HEK293 (cell line): Measurements from ENCODE around the gene PTPRG.

Experiments
- BCL6B ChIP-seq: fragments of 450-650 bp; formaldehyde crosslinking; IDR thresholded peaks from 2 replicates; pipeline ENCODE4 v1.5.1; 2017; ENCODE audit warnings: missing biosample characterization, missing genetic modification characterization
- CTCF ChIP-seq: fragments of 450-650 bp; formaldehyde crosslinking; IDR thresholded peaks from 2 replicates; pipeline ENCODE4 v1.5.1; 2016; ENCODE audit warnings: missing biosample characterization, missing genetic modification characterization
- FEZF1 ChIP-seq: fragments of 450-650 bp; formaldehyde crosslinking; IDR thresholded peaks from 2 replicates; pipeline ENCODE4 v1.5.1; 2016; ENCODE audit warnings: missing biosample characterization, missing genetic modification characterization
- GLIS2 ChIP-seq: fragments of 450-650 bp; formaldehyde crosslinking; IDR thresholded peaks from 2 replicates; pipeline ENCODE4 v1.5.1; 2016; ENCODE audit warnings: missing biosample characterization, missing genetic modification characterization
- HIC1 ChIP-seq: fragments of 450-650 bp; formaldehyde crosslinking; IDR thresholded peaks from 2 replicates; pipeline ENCODE4 v1.5.1; 2016; ENCODE audit warnings: missing biosample characterization, missing genetic modification characterization
- KLF10 ChIP-seq: fragments of 450-650 bp; IDR thresholded peaks from 2 replicates; pipeline ENCODE4 v1.5.1; 2018; ENCODE audit warnings: missing biosample characterization, mild to moderate bottlenecking, missing genetic modification characterization
- PATZ1 ChIP-seq: fragments of 450-650 bp; formaldehyde crosslinking; IDR thresholded peaks from 2 replicates; pipeline ENCODE4 v1.5.1; 2016; ENCODE audit warnings: missing biosample characterization, missing genetic modification characterization
- SP2 ChIP-seq: fragments of 450-650 bp; formaldehyde crosslinking; IDR thresholded peaks from 2 replicates; pipeline ENCODE4 v1.5.1; 2016; ENCODE audit warnings: missing biosample characterization, missing genetic modification characterization
- SP3 ChIP-seq: fragments of 450-650 bp; formaldehyde crosslinking; IDR thresholded peaks from 2 replicates; pipeline ENCODE4 v1.5.1; 2016; ENCODE audit warnings: missing biosample characterization, missing genetic modification characterization
- TCF7L2 ChIP-seq: IDR thresholded peaks from 2 replicates; pipeline ENCODE4 v1.6.1; 2011; ENCODE audit warnings: low read depth, mild to moderate bottlenecking, inconsistent platforms, low read length, moderate library complexity, borderline replicate concordance
- ZBTB10 ChIP-seq: fragments of 450-650 bp; formaldehyde crosslinking; IDR thresholded peaks from 2 replicates; pipeline ENCODE4 v1.5.1; 2016; ENCODE audit warnings: missing biosample characterization, missing genetic modification characterization
- ZBTB7A ChIP-seq: fragments of 450-650 bp; formaldehyde crosslinking; IDR thresholded peaks from 2 replicates; pipeline ENCODE4 v1.5.1; 2016; ENCODE audit warnings: low read depth, missing biosample characterization, missing genetic modification characterization
- ZFP3 ChIP-seq: fragments of 450-650 bp; formaldehyde crosslinking; IDR thresholded peaks from 2 replicates; pipeline ENCODE4 v1.5.1; 2016; ENCODE audit warnings: low read depth, missing biosample characterization, missing genetic modification characterization
- ZFP37 ChIP-seq: fragments of 450-650 bp; formaldehyde crosslinking; IDR thresholded peaks from 2 replicates; pipeline ENCODE4 v1.5.1; 2016; ENCODE audit warnings: missing biosample characterization, missing genetic modification characterization
- ZFP69B ChIP-seq: fragments of 450-650 bp; formaldehyde crosslinking; IDR thresholded peaks from 2 replicates; pipeline ENCODE4 v1.5.1; 2016; ENCODE audit warnings: missing biosample characterization, missing genetic modification characterization
- ZNF16 ChIP-seq: fragments of 450-650 bp; formaldehyde crosslinking; IDR thresholded peaks from 2 replicates; pipeline ENCODE4 v1.5.1; 2016; ENCODE audit warnings: low read depth, missing biosample characterization, missing genetic modification characterization
- ZNF169 ChIP-seq: fragments of 450-650 bp; formaldehyde crosslinking; IDR thresholded peaks from 2 replicates; pipeline ENCODE4 v1.5.1; 2016; ENCODE audit warnings: missing biosample characterization, missing genetic modification characterization
- ZNF175 ChIP-seq: fragments of 450-650 bp; formaldehyde crosslinking; IDR thresholded peaks from 2 replicates; pipeline ENCODE4 v1.5.1; 2016; ENCODE audit warnings: missing biosample characterization, missing genetic modification characterization
- ZNF18 ChIP-seq: fragments of 450-650 bp; formaldehyde crosslinking; IDR thresholded peaks from 2 replicates; pipeline ENCODE4 v1.5.1; 2016; ENCODE audit warnings: missing biosample characterization, missing genetic modification characterization
- ZNF311 ChIP-seq: fragments of 450-650 bp; formaldehyde crosslinking; IDR thresholded peaks from 2 replicates; pipeline ENCODE4 v1.5.1; 2017; ENCODE audit warnings: missing biosample characterization, missing genetic modification characterization, borderline replicate concordance
- ZNF366 ChIP-seq: fragments of 450-650 bp; formaldehyde crosslinking; conservative IDR thresholded peaks from 2 replicates; pipeline ENCODE4 v1.5.1; 2016; ENCODE audit warnings: missing biosample characterization, missing genetic modification characterization
- ZNF416 ChIP-seq: fragments of 450-650 bp; formaldehyde crosslinking; IDR thresholded peaks from 2 replicates; pipeline ENCODE4 v1.5.1; 2016; ENCODE audit warnings: missing biosample characterization, missing genetic modification characterization
- ZNF423 ChIP-seq: fragments of 450-650 bp; formaldehyde crosslinking; IDR thresholded peaks from 2 replicates; pipeline ENCODE4 v1.5.1; 2016; ENCODE audit warnings: missing biosample characterization, missing genetic modification characterization
- ZNF48 ChIP-seq: fragments of 450-650 bp; formaldehyde crosslinking; IDR thresholded peaks from 2 replicates; pipeline ENCODE4 v1.5.1; 2016; ENCODE audit warnings: missing biosample characterization, missing genetic modification characterization
- ZNF560 ChIP-seq: fragments of 450-650 bp; formaldehyde crosslinking; IDR thresholded peaks from 2 replicates; pipeline ENCODE4 v1.5.1; 2017; ENCODE audit warnings: missing biosample characterization, missing genetic modification characterization, borderline replicate concordance
- ZNF561 ChIP-seq: fragments of 450-650 bp; IDR thresholded peaks from 2 replicates; pipeline ENCODE4 v1.5.1; 2018; ENCODE audit warnings: missing biosample characterization, missing genetic modification characterization, borderline replicate concordance
- ZNF585B ChIP-seq: fragments of 450-650 bp; formaldehyde crosslinking; IDR thresholded peaks from 2 replicates; pipeline ENCODE4 v1.5.1; 2016; ENCODE audit warnings: missing biosample characterization, missing genetic modification characterization
- ZNF664 ChIP-seq: fragments of 450-650 bp; formaldehyde crosslinking; IDR thresholded peaks from 2 replicates; pipeline ENCODE4 v1.5.1; 2016; ENCODE audit warnings: missing biosample characterization, missing genetic modification characterization
- ZNF768 ChIP-seq: fragments of 450-650 bp; formaldehyde crosslinking; IDR thresholded peaks from 2 replicates; pipeline ENCODE4 v1.5.1; 2018; ENCODE audit warnings: missing biosample characterization, mild to moderate bottlenecking, missing genetic modification characterization
- ZNF785 ChIP-seq: fragments of 450-650 bp; formaldehyde crosslinking; IDR thresholded peaks from 2 replicates; pipeline ENCODE4 v1.5.1; 2016; ENCODE audit warnings: missing biosample characterization, missing genetic modification characterization
- ZSCAN16 ChIP-seq: fragments of 450-650 bp; formaldehyde crosslinking; IDR thresholded peaks from 2 replicates; pipeline ENCODE4 v1.5.1; 2016; ENCODE audit warnings: missing biosample characterization, missing genetic modification characterization

The PTPRG gene

GRCh38 chr3:61664105-61664482, 102.7 kb downstream of the PTPRG start (continued):
- TF ChIP-seq ZSCAN16 (tag by site-specific recombination) (no peak), GLIS2 (tag by site-specific recombination) (no peak), ZNF423 (tag by site-specific recombination) (no peak), ZNF169 (no peak), PATZ1 (tag by site-specific recombination) (peak; percentile 70), ZNF16 (tag by site-specific recombination) (no peak), ZBTB10 (tag by site-specific recombination) (no peak), ZBTB7A (tag by site-specific recombination) (no peak), CTCF (no peak), FEZF1 (tag by site-specific recombination) (peak; percentile 54), ZNF48 (tag by site-specific recombination) (no peak), ZNF311 (tag by site-specific recombination) (no peak), ZNF175 (tag by site-specific recombination) (no peak), KLF10 (peak; percentile 97), ZNF585B (no peak), BCL6B (tag by site-specific recombination) (no peak), ZFP37 (tag by site-specific recombination) (no peak), SP3 (tag by site-specific recombination) (peak; percentile 36), ZNF785 (tag by site-specific recombination) (no peak), HIC1 (peak; percentile 89), TCF7L2 (no peak), ZNF561 (tag by site-specific recombination) (peak; percentile 57), ZFP3 (tag by site-specific recombination) (no peak), ZFP69B (tag by site-specific recombination) (peak; percentile 93), ZNF768 (tag by site-specific recombination) (no peak), ZNF18 (tag by site-specific recombination) (peak; percentile 91), ZNF416 (tag by site-specific recombination) (no peak), ZNF664 (tag by site-specific recombination) (no peak), ZNF560 (tag by site-specific recombination) (no peak), ZNF366 (tag by site-specific recombination) (peak; percentile 81), SP2 (no peak)
